DND-41 (cell line): Measurements from ENCODE around the gene FAAP100.

Experiments
- ATAC-seq: fragments of 200-7000 bp; cut with Tn5 transposase; 3 replicates; pipeline ENCODE4 v1.9.1; 2021; ENCODE audit warnings: low read depth; ENCODE audit not compliant: insufficient read depth
- DNase-seq: peaks from one replicate; pipeline ENCODE4 v3.0.0-alpha.2; 2020
- H2AFZ ChIP-seq: 2 replicates; pipeline ENCODE4 v1.6.0; 2012; ENCODE audit warnings: low read depth, low read length
- H3K27ac ChIP-seq: 2 replicates; pipeline ENCODE4 v1.5.1; 2012; ENCODE audit warnings: low read length, inconsistent platforms
- H3K27me3 ChIP-seq: fragments of 200-600 bp; sonication (generic); 2 replicates; pipeline ENCODE4 v1.6.0; 2012; ENCODE audit warnings: low read length, mild to moderate bottlenecking, inconsistent platforms; ENCODE audit not compliant: insufficient read depth, poor library complexity
- H3K36me3 ChIP-seq: 2 replicates; pipeline ENCODE4 v1.5.1; 2012; ENCODE audit warnings: low read length, inconsistent platforms; ENCODE audit not compliant: insufficient read depth
- H3K4me1 ChIP-seq: 2 replicates; pipeline ENCODE4 v1.5.1; 2012; ENCODE audit warnings: mild to moderate bottlenecking, low read length; ENCODE audit not compliant: insufficient read depth
- H3K4me2 ChIP-seq: 2 replicates; pipeline ENCODE4 v1.6.0; 2012; ENCODE audit warnings: mild to moderate bottlenecking, moderate library complexity, low read length, inconsistent platforms; ENCODE audit not compliant: insufficient read depth
- H3K4me3 ChIP-seq, 2 experiments: fragments of 200-600 bp in 1 of 2; shearing (Covaris generic) in 1 of 2; 2 replicates each; pipeline ENCODE4 v1.5.1; 2012 to 2016; ENCODE audit warnings: inconsistent platforms in 2 of 2, low read length in 2 of 2, mild to moderate bottlenecking in 2 of 2, low read depth in 1 of 2, moderate library complexity in 1 of 2
- H3K79me2 ChIP-seq: 2 replicates; pipeline ENCODE4 v1.6.0; 2012; ENCODE audit warnings: low read length, inconsistent platforms; ENCODE audit not compliant: insufficient read depth
- H3K9ac ChIP-seq: 2 replicates; pipeline ENCODE4 v1.6.0; 2012; ENCODE audit warnings: low read depth, mild to moderate bottlenecking, inconsistent platforms, low read length, moderate library complexity
- H3K9me3 ChIP-seq: 2 replicates; pipeline ENCODE4 v1.5.1; 2012; ENCODE audit warnings: low read length, moderate library complexity, mild to moderate bottlenecking, inconsistent platforms; ENCODE audit not compliant: insufficient read depth, severe bottlenecking
- H4K20me1 ChIP-seq: 2 replicates; pipeline ENCODE4 v1.6.0; 2012; ENCODE audit warnings: low read length; ENCODE audit not compliant: insufficient read depth
- EZH2 ChIP-seq: IDR thresholded peaks from 3 replicates; pipeline ENCODE4 v1.6.1; 2012; ENCODE audit warnings: borderline replicate concordance, low read depth, mild to moderate bottlenecking, moderate library complexity, low read length, inconsistent platforms; ENCODE audit not compliant: severe bottlenecking
- TF ChIP-seq, protein P1 (sequence below): IDR thresholded peaks from 2 replicates; pipeline ENCODE4 v1.5.1; 2012; ENCODE audit warnings: borderline replicate concordance, low read length, moderate library complexity, mild to moderate bottlenecking; ENCODE audit not compliant: poor library complexity, severe bottlenecking; ENCODE audit errors: extremely low read depth

FAAP100 gene

DNA sequence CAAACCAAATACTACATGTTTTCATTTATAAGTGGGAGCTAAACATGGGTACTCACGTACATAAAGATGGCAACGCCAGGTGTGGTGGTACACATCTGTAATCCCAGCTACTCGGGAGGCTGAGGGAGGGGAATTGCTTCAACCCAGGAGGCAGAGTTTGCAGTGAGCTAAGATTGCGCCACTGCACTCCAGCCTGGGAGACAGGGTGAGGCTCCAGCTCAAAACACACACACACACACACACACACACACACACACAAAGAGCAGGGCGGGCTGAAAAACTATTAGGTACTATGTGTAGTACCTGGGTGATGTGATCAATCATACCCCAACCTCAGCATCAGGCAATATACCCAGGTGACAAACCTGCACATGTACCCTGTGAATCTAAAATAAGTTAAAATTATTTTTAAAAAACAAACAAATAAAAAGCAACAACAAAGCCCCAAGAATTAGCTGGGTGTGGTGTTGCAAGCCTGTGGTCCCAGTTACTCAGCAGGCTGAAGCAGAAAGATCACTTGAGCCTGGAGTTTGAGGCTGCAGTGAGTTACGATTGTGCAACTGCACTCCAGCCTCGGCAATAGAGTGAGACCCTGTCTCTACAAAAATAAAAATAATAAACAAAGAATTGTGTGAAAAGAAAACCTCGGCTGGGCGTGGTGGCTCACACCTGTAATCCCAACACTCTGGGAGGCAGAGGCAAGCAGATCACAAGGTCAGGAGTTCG, 11.9 kb upstream of the FAAP100 start:
- Histone ChIP-seq H3K4me3 (no peak overlapping the region), H3K4me2 (no peak overlapping the region), H4K20me1 (peaks cover 15% of the 10 kb centered on the region), H2AFZ (no peak overlapping the region), H3K36me3 (peaks cover 97% of the 10 kb centered on the region), H3K9me3 (no peaks in the 10 kb centered on the region), H3K27me3 (no peaks in the 10 kb centered on the region), H3K79me2 (no peaks in the 10 kb centered on the region), H3K4me1 (no peaks in the 10 kb centered on the region), H3K27ac (no peak overlapping the region), H3K9ac (no peak overlapping the region)
- ATAC-seq (no peak), DNase-seq (no peak)
- TF ChIP-seq, protein P1, sequence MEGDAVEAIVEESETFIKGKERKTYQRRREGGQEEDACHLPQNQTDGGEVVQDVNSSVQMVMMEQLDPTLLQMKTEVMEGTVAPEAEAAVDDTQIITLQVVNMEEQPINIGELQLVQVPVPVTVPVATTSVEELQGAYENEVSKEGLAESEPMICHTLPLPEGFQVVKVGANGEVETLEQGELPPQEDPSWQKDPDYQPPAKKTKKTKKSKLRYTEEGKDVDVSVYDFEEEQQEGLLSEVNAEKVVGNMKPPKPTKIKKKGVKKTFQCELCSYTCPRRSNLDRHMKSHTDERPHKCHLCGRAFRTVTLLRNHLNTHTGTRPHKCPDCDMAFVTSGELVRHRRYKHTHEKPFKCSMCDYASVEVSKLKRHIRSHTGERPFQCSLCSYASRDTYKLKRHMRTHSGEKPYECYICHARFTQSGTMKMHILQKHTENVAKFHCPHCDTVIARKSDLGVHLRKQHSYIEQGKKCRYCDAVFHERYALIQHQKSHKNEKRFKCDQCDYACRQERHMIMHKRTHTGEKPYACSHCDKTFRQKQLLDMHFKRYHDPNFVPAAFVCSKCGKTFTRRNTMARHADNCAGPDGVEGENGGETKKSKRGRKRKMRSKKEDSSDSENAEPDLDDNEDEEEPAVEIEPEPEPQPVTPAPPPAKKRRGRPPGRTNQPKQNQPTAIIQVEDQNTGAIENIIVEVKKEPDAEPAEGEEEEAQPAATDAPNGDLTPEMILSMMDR: no peak
- no peak for TF ChIP-seq EZH2

DNA sequence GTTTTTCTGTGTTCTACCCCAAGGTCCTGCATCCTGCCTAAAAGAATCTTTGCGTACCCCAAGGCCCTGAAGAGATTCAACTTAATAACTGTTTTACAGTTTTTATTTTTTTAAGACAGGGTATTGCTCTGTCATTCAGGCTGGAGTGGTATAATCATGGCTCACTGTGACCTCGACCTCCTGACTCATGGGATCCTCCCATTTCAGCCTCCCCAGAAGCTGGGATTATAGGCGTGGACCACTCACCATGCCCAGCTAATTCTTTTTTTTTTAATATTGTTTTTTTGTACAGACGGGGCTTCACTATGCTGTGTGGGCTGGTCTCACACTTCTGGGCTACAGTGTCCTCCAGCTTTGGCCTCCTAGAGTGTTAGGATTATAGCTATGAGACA, 9.3 kb upstream of the FAAP100 start:
- no peaks in the 10 kb centered on the region for H3K79me2 ChIP-seq
- no peak overlapping the region for H3K4me3 ChIP-seq
- peaks cover 97% of the 10 kb centered on the region for H3K36me3 ChIP-seq

DNA sequence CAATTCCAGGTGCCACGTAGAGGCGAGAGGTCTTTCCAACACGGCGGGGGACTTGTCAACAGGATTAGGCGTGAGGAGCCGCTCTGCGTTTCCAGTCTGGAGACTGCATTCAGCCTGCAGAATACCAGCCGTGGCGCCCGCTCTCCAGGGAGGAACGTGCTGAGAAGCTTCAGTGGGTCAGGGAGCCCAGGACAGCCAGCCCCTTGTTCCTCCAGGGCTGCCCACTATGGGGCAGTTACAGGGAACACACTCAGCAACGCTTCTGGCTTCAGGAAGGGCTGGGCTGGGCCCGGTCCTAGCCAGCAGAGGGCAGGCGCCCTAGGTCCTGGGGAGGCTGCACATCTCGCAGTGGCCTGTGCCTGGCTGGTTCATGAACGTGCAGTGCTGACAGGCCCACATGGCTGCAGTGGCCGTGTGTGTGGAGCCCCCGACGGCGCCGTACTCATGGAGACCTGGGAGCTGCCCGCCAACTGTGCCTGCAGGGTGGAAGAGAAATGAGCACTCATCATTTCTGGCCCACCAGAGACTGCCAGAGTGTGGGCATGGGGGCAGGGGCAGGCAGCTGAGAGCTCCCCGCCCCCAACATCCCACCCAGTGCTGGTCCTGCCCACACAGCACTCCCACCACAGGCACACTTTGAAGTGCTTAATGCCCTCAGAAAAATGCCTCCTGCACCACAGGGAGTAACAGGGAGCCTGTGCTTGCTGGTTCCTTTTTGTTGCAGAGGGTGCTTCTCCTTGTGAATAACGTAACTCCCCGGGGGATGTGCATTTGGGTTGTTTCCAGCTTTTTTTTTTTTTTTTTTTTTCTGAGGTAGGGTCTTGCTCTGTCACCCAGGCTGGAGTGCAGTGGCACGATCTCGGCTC, 7.0 kb upstream of the FAAP100 start:
- peaks cover 16% of the 10 kb centered on the region; the same call in 1 of the 2 replicates for H4K20me1 ChIP-seq
- no peak overlapping the region for H3K4me3 ChIP-seq
- no peaks in the 10 kb centered on the region for H3K27me3 ChIP-seq
- no peak overlapping the region for H3K4me2 ChIP-seq
- H2AFZ ChIP-seq: no peak overlapping the region
- H3K36me3 ChIP-seq: peaks cover 77% of the 10 kb centered on the region
- H3K4me1 ChIP-seq: peaks cover 4% of the 10 kb centered on the region
- no peak overlapping the region for H3K9ac ChIP-seq
- no peaks in the 10 kb centered on the region for H3K9me3 ChIP-seq
- no peaks in the 10 kb centered on the region for H3K79me2 ChIP-seq
- 0 out of 3 replicates have a peak, but pooled peaks have one; percentile 18 for ATAC-seq
- H3K27ac ChIP-seq: no peak overlapping the region
- no peak for TF ChIP-seq EZH2
- TF ChIP-seq, protein P1: no peak
- no peak for DNase-seq

More for the DNA sequence above, 9.3 kb upstream of the FAAP100 start:
- peaks cover 18% of the 10 kb centered on the region; the same call in 1 of the 2 replicates for H4K20me1 ChIP-seq
- H3K9me3 ChIP-seq: no peaks in the 10 kb centered on the region
- H3K27me3 ChIP-seq: no peaks in the 10 kb centered on the region
- no peak overlapping the region for H3K9ac ChIP-seq
- H3K27ac ChIP-seq: no peak overlapping the region
- no peak overlapping the region for H2AFZ ChIP-seq
- DNase-seq (no peak), ATAC-seq (no peak)
- H3K4me1 ChIP-seq: no peaks in the 10 kb centered on the region
- TF ChIP-seq, protein P1: no peak
- no peak for TF ChIP-seq EZH2
- no peak overlapping the region for H3K4me2 ChIP-seq
